HG03025 (cell line): ENCODE measurements around the gene ZACN.

ENCODE experiments used
- ATAC-seq: cut with Tn5 transposase; IDR thresholded peaks from one replicate; pipeline ENCODE4 v1.9.1; 2021; ENCODE audit warnings: mild to moderate bottlenecking, moderate library complexity; ENCODE audit not compliant: unreplicated experiment, low FRiP score

ZACN gene

GRCh38 chr17:76095943-76096342 lies 17.0 kb downstream of the ZACN start:
- no peak for ATAC-seq

GRCh38 chr17:76097716-76098295 lies 18.8 kb downstream of the ZACN start:
- no peak for ATAC-seq

- peak; percentile 26 for ATAC-seq
These were observed 23.9 kb downstream of the ZACN start for GRCh38 chr17:76102944-76103273.

- peak; percentile 79 for ATAC-seq
These were observed 24.5 kb downstream of the ZACN start, which contains the start of gene EXOC7 for GRCh38 chr17:76103274-76104139. Gene EXOC7 (minus strand): TSS chr17:76103787. CDS start chr17:76103692, 95 bp downstream.

- ATAC-seq, result no peak
These were observed 25.3 kb downstream of the ZACN start for GRCh38 chr17:76104140-76104895.

- no peak for ATAC-seq
These were observed 25.9 kb downstream of the ZACN start for GRCh38 chr17:76104896-76105231.

GRCh38 chr17:76106703-76107102 lies 27.7 kb downstream of the ZACN start:
- ATAC-seq, result no peak

- no peak for ATAC-seq
These were observed 28.5 kb downstream of the ZACN start for GRCh38 chr17:76107509-76107908.

- ATAC-seq, result no peak
These were observed 33.0 kb downstream of the ZACN start for GRCh38 chr17:76111956-76112355.

GRCh38 chr17:76115138-76115754 lies 36.3 kb downstream of the ZACN start:
- no peak for ATAC-seq

GRCh38 chr17:76119409-76120371 lies 40.7 kb downstream of the ZACN start:
- ATAC-seq, result no peak

- no peak for ATAC-seq
These were observed 41.7 kb downstream of the ZACN start for GRCh38 chr17:76120658-76121008.

- no peak for ATAC-seq
These were observed 43.0 kb downstream of the ZACN start for GRCh38 chr17:76121932-76122430.

- no peak for ATAC-seq
These were observed 43.6 kb downstream of the ZACN start for GRCh38 chr17:76122431-76123190.

- ATAC-seq, result no peak
These were observed 44.2 kb downstream of the ZACN start for GRCh38 chr17:76123191-76123499.

GRCh38 chr17:76123749-76124581 lies 45.0 kb downstream of the ZACN start:
- ATAC-seq, result no peak

- ATAC-seq, result no peak
These were observed 45.8 kb downstream of the ZACN start for GRCh38 chr17:76124582-76125390.

GRCh38 chr17:76125391-76125675 lies 46.4 kb downstream of the ZACN start:
- ATAC-seq, result no peak
